Adrenal gland (tissue), 12 donors: ENCODE measurements around the gene ADAMTS18. TPM values are rescaled to one million over a fixed set of nuclear protein-coding genes. Genes with fewer than 3 reads are reported as not detected.
"Not testable (repeated sequence)": the region's sequence is repeated elsewhere in the genome, so short reads cannot be mapped to it uniquely, and the experiment has no call there.

Experiments used
- DNase-seq, 7 donors: peaks; one replicate each; pipeline ENCODE4 v3.0.0-alpha.2; 2019 to 2020
- H3K27ac ChIP-seq, 5 donors: fragments of 200-600 bp; sonication (generic) in 4 of 5; 1 replicate in 3 of 5; 2 replicates in 2 of 5; pipeline versions ENCODE4 v1.5.1 to v1.8.0; 2016 to 2020; ENCODE audit warnings: mild to moderate bottlenecking in 1 of 5
- H3K27me3 ChIP-seq: fragments of 200-600 bp; 2 replicates; pipeline ENCODE4 v1.8.0; 2021
- H3K36me3 ChIP-seq, 2 donors: fragments of 200-600 bp; replicated peaks in 1 of 2; 1 replicate in 1 of 2; 2 replicates in 1 of 2; pipeline versions ENCODE4 v1.5.1 to v1.8.0; 2018 to 2022
- H3K4me1 ChIP-seq, 2 donors: fragments of 200-600 bp; replicated peaks in 1 of 2; 1 replicate in 1 of 2; 2 replicates in 1 of 2; pipeline versions ENCODE4 v1.5.1 to v1.8.0; 2018 to 2021
- H3K4me3 ChIP-seq, 4 donors: fragments of 200-600 bp; sonication (generic) in 3 of 4; one replicate each; pipeline ENCODE4 v1.5.1; 2016 to 2018
- H3K9me3 ChIP-seq, 3 donors: fragments of 200-600 bp; sonication (generic) in 1 of 3; replicated peaks in 1 of 3; 1 replicate in 2 of 3; 2 replicates in 1 of 3; pipeline versions ENCODE4 v1.5.1 to v1.8.0; 2016 to 2021
- CTCF ChIP-seq, 6 experiments: fragments of 450-650 bp in 4 of 6; fragments of 200-600 bp in 2 of 6; sonication (generic) in 1 of 6; IDR thresholded peaks; 1 replicate in 5 of 6; 2 replicates in 1 of 6; pipeline versions ENCODE4 v1.5.1 to v1.8.0; 2016 to 2021; ENCODE audit warnings: antibody characterized with exemption in 6 of 6, mild to moderate bottlenecking in 2 of 6, moderate library complexity in 1 of 6
- POLR2A ChIP-seq, 2 donors: fragments of 450-650 bp; IDR thresholded peaks; one replicate each; pipeline ENCODE4 v1.6.1; 2017; ENCODE audit warnings: antibody characterized with exemption in 2 of 2, mild to moderate bottlenecking in 2 of 2, moderate library complexity in 1 of 2
- WGBS, 4 donors: extraction: QIAGEN DNeasy Blood & Tissue Kit in 2 of 4; methylation state at CpG; one replicate each; pipeline versions ENCODE4 v1.1.5 to v1.1.7; 2013 to 2017; 5-methylcytosine and 5-hydroxymethylcytosine counted together
- intact Hi-C, 2 donors: fragments of 100-400 bp; cut with DNase I; formaldehyde crosslinking; loops; one replicate each; pipeline versions ENCODE4 v1.14.1 to v1.15.0; 2022 to 2023
- polyA plus RNA-seq, 3 donors: library from polyadenylated mRNA; stranded (reverse); fragments of 200-250 nt in 2 of 3; fragments of 350-450 nt in 1 of 3; fragmentation: Illumina TruSeq in 1 of 3; extraction: RNeasy Lipid Tissue Mini Kit (QIAGEN cat#74804) in 1 of 3; gene quantifications; one replicate each; pipeline ENCODE4 v1.2.3, GENCODE V29; 2013 to 2014
- total RNA-seq, 9 donors: library from RNA; depleted of rRNA in 4 of 9; stranded (reverse); fragments of >200 nt in 4 of 9; fragments of 120-200 nt in 1 of 9; fragmentation: NEBNext Ultra II Directional in 1 of 9; extraction: Animal tissue kit (Norgen Biotek cat#: 25700) in 1 of 9; gene quantifications; one replicate each; pipeline versions ENCODE4 v1.1.0 to v1.2.4, GENCODE V29; 2013 to 2023
- donor health status: healthy with polysubstance abuse.
- donor health status: Bipolar disorder and iron deficiency.
- donor health status: DM: yes; HTN: yes; CAD: no.
- donor health status: DM: no; HTN: no; CAD: no.
- donor health status: DM: no; HTN: no; CAD: no.
- donor health status: DM: yes; HTN: yes; CAD: no.

Gene ADAMTS18
- total and polyA plus RNA-seq, 12 donors, result 0.10 to 0.32 (median 0.11) TPM; not detected in 9

DNA sequence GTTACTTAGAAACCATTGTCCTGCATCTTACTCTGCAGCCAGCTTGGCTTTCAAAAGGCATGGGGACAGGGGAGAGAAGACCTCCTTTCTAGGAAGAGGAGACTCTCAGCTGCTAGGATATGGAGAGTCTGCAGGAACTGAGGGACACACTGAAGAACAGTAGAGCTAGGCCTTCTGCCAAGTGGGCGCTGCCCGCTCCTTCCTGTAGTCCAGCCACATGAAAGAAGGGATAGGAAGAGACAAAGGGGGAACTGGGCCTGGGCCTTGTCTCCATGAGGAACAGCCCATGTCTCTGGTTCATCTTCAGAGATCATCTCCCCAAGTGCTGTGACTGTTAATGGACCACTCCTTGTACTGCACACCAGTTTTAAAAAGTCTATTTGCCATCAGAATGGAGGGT is 157.3 kb downstream of the ADAMTS18 start:
- Histone ChIP-seq H3K27me3 (no peaks in the 10 kb centered on the region), H3K4me1 (no peaks in the 10 kb centered on the region), H3K27ac (no peak overlapping the region), H3K9me3 (no peaks in the 10 kb centered on the region), H3K36me3 (no peaks in the 10 kb centered on the region), H3K4me3 (no peak overlapping the region)
- TF ChIP-seq POLR2A (IDR thresholded peaks at IDR 0.05) (no peak), CTCF (IDR thresholded peaks at IDR 0.05) (no peak)
- 80 to 96% (median 94%) methylated on average over 2 of the region's 2 CpGs for WGBS, 4 donors
- intact Hi-C loops, result no loop called here
- DNase-seq, result no peak

GRCh38 chr16:77277141-77277540 is 157.7 kb downstream of the ADAMTS18 start:
- no peaks in the 10 kb centered on the region for H3K9me3 ChIP-seq
- WGBS, 4 donors, result 63 to 79% (median 70%) methylated on average over 2 of the region's 2 CpGs
- H3K4me1 ChIP-seq, result no peaks in the 10 kb centered on the region
- H3K27ac ChIP-seq, result no peak overlapping the region
- no peaks in the 10 kb centered on the region for H3K36me3 ChIP-seq
- no peaks in the 10 kb centered on the region for H3K27me3 ChIP-seq
- no peak for DNase-seq
- H3K4me3 ChIP-seq, result no peak overlapping the region
- TF ChIP-seq POLR2A (IDR thresholded peaks at IDR 0.05), result no peak
- no peak for TF ChIP-seq CTCF (IDR thresholded peaks at IDR 0.05)
- intact Hi-C loops, result no loop called here

DNA sequence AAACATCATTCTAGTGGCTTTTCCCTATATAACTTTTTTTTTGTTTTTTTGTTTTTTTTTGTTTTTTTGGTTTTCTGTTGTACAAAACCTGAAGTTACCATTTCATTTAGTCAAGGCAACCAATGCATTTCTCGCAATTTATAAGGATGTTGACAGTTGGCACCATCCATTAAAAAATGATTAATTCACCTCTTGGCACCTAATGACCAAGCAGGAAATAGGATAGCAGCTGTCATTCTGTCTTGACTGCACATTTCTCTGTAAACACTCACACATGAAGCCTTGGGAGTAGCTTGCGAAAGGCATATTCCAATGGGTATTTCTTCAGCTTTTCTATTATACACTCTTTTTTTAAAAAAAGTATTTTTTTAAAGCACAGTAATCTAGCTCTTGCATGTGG is 158.2 kb downstream of the ADAMTS18 start:
- 79 to 90% (median 86%) methylated on average over 2 of the region's 2 CpGs for WGBS, 4 donors
- Histone ChIP-seq H3K27ac (no peak overlapping the region), H3K4me3 (no peak overlapping the region), H3K36me3 (no peaks in the 10 kb centered on the region), H3K9me3 (no peaks in the 10 kb centered on the region), H3K27me3 (no peaks in the 10 kb centered on the region), H3K4me1 (no peaks in the 10 kb centered on the region)
- TF ChIP-seq CTCF (IDR thresholded peaks at IDR 0.05) (no peak), POLR2A (IDR thresholded peaks at IDR 0.05) (no peak)
- intact Hi-C loops, result no loop called here
- DNase-seq, result no peak

DNA sequence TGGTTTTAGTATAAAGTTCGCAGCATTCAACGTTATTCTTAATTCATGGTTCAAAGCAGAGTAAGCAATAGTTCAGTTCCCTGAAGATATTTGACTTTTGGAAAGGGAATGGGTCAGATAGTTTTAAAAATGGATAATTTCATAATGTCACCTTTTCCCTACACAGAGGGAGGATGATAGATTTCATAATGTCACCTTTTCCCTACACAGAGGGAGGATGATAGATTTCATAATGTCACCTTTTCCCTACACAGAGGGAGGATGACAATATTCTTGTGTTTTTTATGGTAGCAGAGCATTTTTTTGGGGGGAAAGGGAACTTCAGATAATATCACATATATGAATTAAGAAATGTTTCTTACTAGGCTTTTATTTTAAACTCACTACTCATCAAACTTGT is 159.5 kb downstream of the ADAMTS18 start:
- DNase-seq, intact Hi-C loops, H3K4me3 ChIP-seq, H3K36me3 ChIP-seq, H3K9me3 ChIP-seq, H3K27ac ChIP-seq, H3K4me1 ChIP-seq, H3K27me3 ChIP-seq: not testable (repeated sequence)
- WGBS, 4 donors, result 53 to 88% (median 84%) methylated on average over 2 of the region's 2 CpGs

- H3K4me1 ChIP-seq, result no peaks in the 10 kb centered on the region
- H3K27ac ChIP-seq, result no peak overlapping the region
- WGBS, 4 donors, result 58 to 61% (median 58%) methylated on average over 3 of the region's 3 CpGs
- intact Hi-C loops, result no loop called here
- no peaks in the 10 kb centered on the region for H3K36me3 ChIP-seq
- H3K4me3 ChIP-seq, result no peak overlapping the region
- TF ChIP-seq CTCF (IDR thresholded peaks at IDR 0.05) (no peak), POLR2A (IDR thresholded peaks at IDR 0.05) (no peak)
- no peaks in the 10 kb centered on the region for H3K9me3 ChIP-seq
- no peaks in the 10 kb centered on the region for H3K27me3 ChIP-seq
- no peak for DNase-seq
Observed at GRCh38 chr16:77273815-77274214, 161.0 kb downstream of the ADAMTS18 start.
